HL-60/S4 treated with retinoic acid at 250 ng/mL for 4 days and 3 days (cell line): Measurements from ENCODE around the gene EPHB6.

ENCODE experiments used
- in situ Hi-C: fragments of 300-500 bp; cut with MboI; formaldehyde crosslinking; loops from 2 replicates; pipeline ENCODE4 v1.7.0; 2022; ENCODE audit warnings: low sequenced_read_pairs

The EPHB6 gene

GRCh38 chr7:142914121-142914520 lies 59.2 kb downstream of the EPHB6 start:
- in situ Hi-C loops, result no loop called here

DNA sequence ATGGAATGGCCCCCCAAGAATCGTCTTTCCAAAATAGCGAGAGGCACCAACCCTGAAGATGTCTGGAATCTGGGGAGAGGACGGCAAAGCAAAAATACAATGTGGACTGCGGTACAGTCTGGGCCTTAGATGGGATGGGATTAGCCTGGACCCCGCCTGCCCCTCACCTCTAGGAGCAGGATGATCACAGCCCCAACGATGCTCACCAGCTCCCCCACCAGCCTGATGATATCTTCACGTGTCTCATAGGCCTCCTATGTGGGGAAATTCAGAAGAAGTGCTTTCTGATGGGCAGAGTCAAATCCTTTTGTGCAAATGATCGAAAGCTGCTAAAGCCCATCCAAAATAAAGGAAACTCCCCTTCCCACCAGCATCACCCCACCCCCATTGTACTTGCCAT lies 60.4 kb downstream of the EPHB6 start:
- in situ Hi-C loops, result no loop called here

DNA sequence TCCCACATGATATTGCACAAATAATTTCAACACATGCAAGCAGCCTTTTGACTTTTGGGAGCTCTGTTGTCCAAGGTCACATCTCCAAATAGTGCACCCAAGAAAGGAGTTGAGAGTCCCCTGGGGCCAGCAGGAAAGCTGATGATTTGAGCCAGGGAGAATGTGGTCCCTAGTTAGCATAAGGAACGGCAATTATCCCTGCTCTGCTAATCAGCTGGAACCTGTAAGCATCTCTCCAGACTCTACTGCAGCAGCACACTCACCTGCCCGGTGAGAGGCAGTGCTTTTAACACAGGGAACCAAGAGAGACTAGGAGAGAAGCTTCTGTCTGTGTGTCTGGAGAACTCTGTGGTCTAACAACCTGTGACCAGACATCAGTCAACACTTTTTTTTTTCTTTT lies 61.6 kb downstream of the EPHB6 start:
- in situ Hi-C loops, result no loop called here

DNA sequence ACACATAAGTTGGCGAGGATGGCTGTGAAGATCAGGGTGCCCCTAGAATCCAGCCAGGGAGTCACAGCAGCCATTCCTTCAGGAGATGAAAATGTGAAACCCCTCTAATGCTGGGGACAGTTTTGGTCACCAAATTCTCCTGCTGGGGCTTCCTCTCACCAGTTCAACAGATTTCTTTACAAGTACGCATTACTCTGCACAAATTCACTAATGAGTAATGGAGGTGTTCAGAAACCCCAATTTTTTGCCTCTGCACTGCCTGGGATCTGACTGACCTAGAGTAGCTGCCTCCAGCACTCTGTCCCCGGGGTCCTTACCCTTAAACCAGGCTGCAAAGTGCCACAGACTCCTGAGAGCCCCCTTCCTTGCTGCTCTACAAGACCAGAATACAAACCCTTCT lies 62.6 kb downstream of the EPHB6 start:
- in situ Hi-C loops, result no loop called here

DNA sequence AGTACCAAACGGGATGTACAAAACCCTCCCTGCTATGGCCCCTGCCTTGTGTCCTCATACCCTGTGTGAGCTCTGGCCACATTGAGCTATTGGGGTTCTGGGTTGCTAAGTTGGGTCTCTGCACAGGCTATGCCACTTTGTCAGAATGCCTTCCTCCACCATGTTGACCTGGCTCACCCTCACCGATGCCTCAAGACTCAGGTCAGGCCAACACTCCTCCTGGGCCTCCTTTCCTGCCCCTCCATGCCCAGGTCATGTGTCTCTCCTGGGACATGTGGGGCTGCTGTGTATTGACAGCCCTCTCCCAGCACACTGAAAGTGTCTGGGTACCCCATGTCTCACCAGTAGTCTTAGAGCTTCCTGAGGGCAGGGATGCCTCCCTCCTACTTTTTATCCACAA lies 64.0 kb downstream of the EPHB6 start:
- in situ Hi-C loops, result no loop called here

DNA sequence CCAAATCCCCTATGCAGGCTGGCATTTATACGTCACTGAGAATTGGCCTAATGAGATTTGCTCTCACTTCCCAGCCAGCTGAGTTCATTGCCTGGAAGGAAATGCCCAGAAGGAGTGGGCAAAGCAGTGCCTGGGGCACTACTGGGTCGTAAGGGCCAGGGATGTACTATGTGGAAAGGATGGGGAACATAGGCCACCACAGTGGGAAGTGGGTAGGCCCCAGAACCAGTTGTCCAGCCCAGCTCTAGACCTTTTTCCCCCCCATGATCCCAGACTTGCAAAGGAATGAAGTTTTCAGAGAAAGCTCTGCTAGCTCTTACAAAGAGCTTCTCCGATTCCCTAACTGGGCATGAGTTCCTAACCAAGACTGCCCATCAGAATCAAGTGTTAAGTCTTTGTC lies 64.8 kb downstream of the EPHB6 start:
- in situ Hi-C loops, result no loop called here
